WTC11 (cell line): ENCODE data around the gene SPRED1. TPM values are rescaled to one million over a fixed set of nuclear protein-coding genes. Genes with fewer than 3 reads are reported as not detected.

ENCODE experiments used
- ATAC-seq: fragments of 200-7000 bp; cut with Tn5 transposase; 2 replicates; pipeline ENCODE4 v1.10.0; 2021; ENCODE audit warnings: mild to moderate bottlenecking, moderate library complexity
- CTCF ChIA-PET: fragments of 300-600 bp; sonication (Branson Sonifier 250); formaldehyde crosslinking; loops from one replicate; lab custom pipeline; 2021; ENCODE audit warnings: antibody characterized with exemption; lab: Charles Lee
- POLR2A ChIA-PET: fragments of 350-600 bp; sonication (Branson Sonifier 250); formaldehyde crosslinking; loops from one replicate; lab custom pipeline; 2021; ENCODE audit warnings: antibody characterized with exemption; lab: Charles Lee
- DNase-seq: peaks from one replicate; pipeline ENCODE4 v3.0.0; 2021; ENCODE audit warnings: low spot score
- H3K27ac Mint-ChIP-seq: 2 replicates; pipeline ENCODE4 v1.8.0; 2021; ENCODE audit warnings: mixed read lengths
- H3K27me3 Mint-ChIP-seq: 2 replicates; pipeline ENCODE4 v1.8.0; 2021; ENCODE audit warnings: low read depth, mild to moderate bottlenecking, moderate library complexity, mixed read lengths
- H3K36me3 Mint-ChIP-seq: 2 replicates; pipeline ENCODE4 v1.8.0; 2021; ENCODE audit warnings: mixed read lengths
- H3K4me1 Mint-ChIP-seq: 2 replicates; pipeline ENCODE4 v1.8.0; 2022; ENCODE audit warnings: mixed read lengths
- H3K4me3 Mint-ChIP-seq: 2 replicates; pipeline ENCODE4 v1.8.0; 2021; ENCODE audit warnings: mild to moderate bottlenecking, moderate library complexity, mixed read lengths
- H3K9me3 Mint-ChIP-seq: 2 replicates; pipeline ENCODE4 v1.8.0; 2021; ENCODE audit warnings: mixed read lengths
- CREM ChIP-seq: sonication (generic); formaldehyde crosslinking; IDR thresholded peaks from 2 replicates; pipeline ENCODE4 v1.8.1; 2022; ENCODE audit warnings: mild to moderate bottlenecking, missing genetic modification reagents, moderate library complexity
- EMX1 ChIP-seq: fragments of 250-450 bp; sonication (Bioruptor Pico); IDR thresholded peaks from 2 replicates; pipeline ENCODE4 v1.8.0; 2021; ENCODE audit warnings: mild to moderate bottlenecking
- FOXP4 ChIP-seq: sonication (generic); formaldehyde crosslinking; IDR thresholded peaks from 2 replicates; pipeline ENCODE4 v1.8.0; 2022; ENCODE audit warnings: mild to moderate bottlenecking, missing genetic modification reagents
- HMGXB4 ChIP-seq: sonication (generic); formaldehyde crosslinking; IDR thresholded peaks from 2 replicates; pipeline ENCODE4 v1.8.1; 2023; ENCODE audit warnings: mild to moderate bottlenecking, moderate library complexity, missing genetic modification reagents
- MLX ChIP-seq: sonication (generic); formaldehyde crosslinking; IDR thresholded peaks from 2 replicates; pipeline ENCODE4 v1.8.1; 2023; ENCODE audit warnings: mild to moderate bottlenecking, missing genetic modification reagents, moderate library complexity
- OVOL2 ChIP-seq: fragments of 250-450 bp; sonication (Bioruptor Pico); IDR thresholded peaks from 2 replicates; pipeline ENCODE4 v1.9.0; 2021; ENCODE audit warnings: mild to moderate bottlenecking, borderline replicate concordance
- STAT6 ChIP-seq: sonication (generic); formaldehyde crosslinking; conservative IDR thresholded peaks from 2 replicates; pipeline ENCODE4 v1.8.1; 2023; ENCODE audit warnings: mild to moderate bottlenecking, low read depth, missing genetic modification reagents, moderate library complexity
- TCF7 ChIP-seq: sonication (generic); formaldehyde crosslinking; IDR thresholded peaks from 2 replicates; pipeline ENCODE4 v1.8.0; 2022; ENCODE audit warnings: mild to moderate bottlenecking, low read depth, missing genetic modification reagents, moderate library complexity
- ZNF121 ChIP-seq: sonication (generic); formaldehyde crosslinking; IDR thresholded peaks from 2 replicates; pipeline ENCODE4 v1.8.0; 2023; ENCODE audit warnings: missing genetic modification reagents
- ZNF138 ChIP-seq: sonication (generic); formaldehyde crosslinking; conservative IDR thresholded peaks from 2 replicates; pipeline ENCODE4 v1.8.1; 2022; ENCODE audit warnings: mild to moderate bottlenecking, moderate library complexity, missing genetic modification reagents
- ZNF281 ChIP-seq: sonication (generic); formaldehyde crosslinking; IDR thresholded peaks from 2 replicates; pipeline ENCODE4 v1.8.0; 2023; ENCODE audit warnings: mild to moderate bottlenecking, missing genetic modification reagents
- total RNA-seq: library from RNA; stranded (reverse); gene quantifications from 3 replicates; pipeline ENCODE4 v1.2.3, GENCODE V29; 2021
- TF ChIP-seq, protein P1 (sequence below): fragments of 250-450 bp; sonication (Bioruptor Pico); IDR thresholded peaks from 2 replicates; pipeline ENCODE4 v2.1.2; 2022; ENCODE audit warnings: mild to moderate bottlenecking, moderate library complexity
- TF ChIP-seq, protein P2 (sequence below): fragments of 250-450 bp; sonication (Bioruptor Pico); IDR thresholded peaks from 2 replicates; pipeline ENCODE4 v1.9.0; 2021; ENCODE audit warnings: mild to moderate bottlenecking, borderline replicate concordance

Gene SPRED1
- total RNA-seq, 1 experiment from 2014 or later: 35.9 TPM

- TF ChIP-seq STAT6 (CRISPR knock-in tag) (no peak), ZNF281 (CRISPR knock-in tag) (no peak), OVOL2 (CRISPR knock-in tag) (no peak), ZNF138 (CRISPR knock-in tag) (no peak), CREM (CRISPR knock-in tag) (no peak), MLX (no peak), ZNF121 (no peak)
- TF ChIP-seq, protein P1, sequence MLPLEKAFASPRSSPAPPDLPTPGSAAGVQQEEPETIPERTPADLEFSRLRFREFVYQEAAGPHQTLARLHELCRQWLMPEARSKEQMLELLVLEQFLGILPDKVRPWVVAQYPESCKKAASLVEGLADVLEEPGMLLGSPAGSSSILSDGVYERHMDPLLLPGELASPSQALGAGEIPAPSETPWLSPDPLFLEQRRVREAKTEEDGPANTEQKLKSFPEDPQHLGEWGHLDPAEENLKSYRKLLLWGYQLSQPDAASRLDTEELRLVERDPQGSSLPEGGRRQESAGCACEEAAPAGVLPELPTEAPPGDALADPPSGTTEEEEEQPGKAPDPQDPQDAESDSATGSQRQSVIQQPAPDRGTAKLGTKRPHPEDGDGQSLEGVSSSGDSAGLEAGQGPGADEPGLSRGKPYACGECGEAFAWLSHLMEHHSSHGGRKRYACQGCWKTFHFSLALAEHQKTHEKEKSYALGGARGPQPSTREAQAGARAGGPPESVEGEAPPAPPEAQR (CRISPR knock-in tag): no peak
- TF ChIP-seq, protein P2, sequence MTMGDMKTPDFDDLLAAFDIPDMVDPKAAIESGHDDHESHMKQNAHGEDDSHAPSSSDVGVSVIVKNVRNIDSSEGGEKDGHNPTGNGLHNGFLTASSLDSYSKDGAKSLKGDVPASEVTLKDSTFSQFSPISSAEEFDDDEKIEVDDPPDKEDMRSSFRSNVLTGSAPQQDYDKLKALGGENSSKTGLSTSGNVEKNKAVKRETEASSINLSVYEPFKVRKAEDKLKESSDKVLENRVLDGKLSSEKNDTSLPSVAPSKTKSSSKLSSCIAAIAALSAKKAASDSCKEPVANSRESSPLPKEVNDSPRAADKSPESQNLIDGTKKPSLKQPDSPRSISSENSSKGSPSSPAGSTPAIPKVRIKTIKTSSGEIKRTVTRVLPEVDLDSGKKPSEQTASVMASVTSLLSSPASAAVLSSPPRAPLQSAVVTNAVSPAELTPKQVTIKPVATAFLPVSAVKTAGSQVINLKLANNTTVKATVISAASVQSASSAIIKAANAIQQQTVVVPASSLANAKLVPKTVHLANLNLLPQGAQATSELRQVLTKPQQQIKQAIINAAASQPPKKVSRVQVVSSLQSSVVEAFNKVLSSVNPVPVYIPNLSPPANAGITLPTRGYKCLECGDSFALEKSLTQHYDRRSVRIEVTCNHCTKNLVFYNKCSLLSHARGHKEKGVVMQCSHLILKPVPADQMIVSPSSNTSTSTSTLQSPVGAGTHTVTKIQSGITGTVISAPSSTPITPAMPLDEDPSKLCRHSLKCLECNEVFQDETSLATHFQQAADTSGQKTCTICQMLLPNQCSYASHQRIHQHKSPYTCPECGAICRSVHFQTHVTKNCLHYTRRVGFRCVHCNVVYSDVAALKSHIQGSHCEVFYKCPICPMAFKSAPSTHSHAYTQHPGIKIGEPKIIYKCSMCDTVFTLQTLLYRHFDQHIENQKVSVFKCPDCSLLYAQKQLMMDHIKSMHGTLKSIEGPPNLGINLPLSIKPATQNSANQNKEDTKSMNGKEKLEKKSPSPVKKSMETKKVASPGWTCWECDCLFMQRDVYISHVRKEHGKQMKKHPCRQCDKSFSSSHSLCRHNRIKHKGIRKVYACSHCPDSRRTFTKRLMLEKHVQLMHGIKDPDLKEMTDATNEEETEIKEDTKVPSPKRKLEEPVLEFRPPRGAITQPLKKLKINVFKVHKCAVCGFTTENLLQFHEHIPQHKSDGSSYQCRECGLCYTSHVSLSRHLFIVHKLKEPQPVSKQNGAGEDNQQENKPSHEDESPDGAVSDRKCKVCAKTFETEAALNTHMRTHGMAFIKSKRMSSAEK: no peak
Measured at GRCh38 chr15:38255690-38256089, 3.1 kb downstream of the SPRED1 start (continued).

GRCh38 chr15:38257676-38258075, 5.0 kb downstream of the SPRED1 start:
- H3K9me3 Mint-ChIP-seq: no peaks in the 10 kb centered on the region
- peak overlapping the region; percentile 51 for H3K4me3 Mint-ChIP-seq
- peaks cover 47% of the 10 kb centered on the region for H3K4me1 Mint-ChIP-seq
- H3K27me3 Mint-ChIP-seq: no peaks in the 10 kb centered on the region
- peaks cover 4% of the 10 kb centered on the region; the same call in 1 of the 2 replicates for H3K36me3 Mint-ChIP-seq
- H3K27ac Mint-ChIP-seq: peak overlapping the region; percentile 86
- ChIA-PET POLR2A (no interaction called here), CTCF (no interaction called here)
- no peak for TF ChIP-seq HMGXB4
- TF ChIP-seq TCF7 (CRISPR knock-in tag): no peak
- no peak for TF ChIP-seq EMX1 (CRISPR knock-in tag)
- no peak for TF ChIP-seq FOXP4 (CRISPR knock-in tag)
- ATAC-seq (no peak), DNase-seq (no peak)
